Measurements from ENCODE around the gene SLC25A21.

SLC25A21 gene

DNA sequence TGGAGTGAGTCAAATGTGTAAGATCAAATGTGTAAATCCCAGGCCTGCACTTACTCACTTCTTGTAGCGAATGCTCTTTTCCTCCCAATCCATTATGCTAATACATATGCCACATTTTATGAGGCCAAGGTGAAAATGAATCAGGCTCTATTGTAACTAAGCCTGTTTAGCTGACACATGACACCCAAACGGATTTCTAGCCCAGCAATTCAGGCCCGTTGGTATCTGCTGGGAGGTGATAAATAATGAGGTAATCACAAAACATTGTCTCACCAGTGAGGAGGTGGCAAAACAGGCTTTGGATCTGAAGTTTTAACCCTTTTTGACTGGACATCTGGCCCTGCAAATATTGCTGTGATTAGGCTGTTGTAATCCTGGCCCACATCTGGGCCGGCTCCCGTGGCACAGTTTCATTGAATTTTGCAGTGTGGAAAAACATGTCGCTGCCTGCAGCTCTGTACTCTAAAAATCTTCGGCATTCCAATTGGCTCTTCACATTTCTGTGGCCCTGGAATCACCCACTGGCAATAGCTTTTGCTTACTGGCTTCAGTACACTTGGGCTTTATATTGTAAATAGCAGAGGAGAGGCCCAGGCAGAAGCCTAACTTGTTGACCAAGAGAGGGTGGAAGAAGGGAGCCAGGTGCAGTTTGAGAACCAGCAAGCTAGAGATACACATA lies 404.7 kb downstream of the SLC25A21 start:
- no peak for DNase-seq (ENCODE audit: low read depth)
- H3K4me3 ChIP-seq (ENCODE audit: low read depth, low read length): no peak overlapping the region
- TF ChIP-seq, protein P1, sequence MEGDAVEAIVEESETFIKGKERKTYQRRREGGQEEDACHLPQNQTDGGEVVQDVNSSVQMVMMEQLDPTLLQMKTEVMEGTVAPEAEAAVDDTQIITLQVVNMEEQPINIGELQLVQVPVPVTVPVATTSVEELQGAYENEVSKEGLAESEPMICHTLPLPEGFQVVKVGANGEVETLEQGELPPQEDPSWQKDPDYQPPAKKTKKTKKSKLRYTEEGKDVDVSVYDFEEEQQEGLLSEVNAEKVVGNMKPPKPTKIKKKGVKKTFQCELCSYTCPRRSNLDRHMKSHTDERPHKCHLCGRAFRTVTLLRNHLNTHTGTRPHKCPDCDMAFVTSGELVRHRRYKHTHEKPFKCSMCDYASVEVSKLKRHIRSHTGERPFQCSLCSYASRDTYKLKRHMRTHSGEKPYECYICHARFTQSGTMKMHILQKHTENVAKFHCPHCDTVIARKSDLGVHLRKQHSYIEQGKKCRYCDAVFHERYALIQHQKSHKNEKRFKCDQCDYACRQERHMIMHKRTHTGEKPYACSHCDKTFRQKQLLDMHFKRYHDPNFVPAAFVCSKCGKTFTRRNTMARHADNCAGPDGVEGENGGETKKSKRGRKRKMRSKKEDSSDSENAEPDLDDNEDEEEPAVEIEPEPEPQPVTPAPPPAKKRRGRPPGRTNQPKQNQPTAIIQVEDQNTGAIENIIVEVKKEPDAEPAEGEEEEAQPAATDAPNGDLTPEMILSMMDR (IDR thresholded peaks at IDR 0.05; ENCODE audit: low read depth, low read length, missing control alignments): no peak

DNA sequence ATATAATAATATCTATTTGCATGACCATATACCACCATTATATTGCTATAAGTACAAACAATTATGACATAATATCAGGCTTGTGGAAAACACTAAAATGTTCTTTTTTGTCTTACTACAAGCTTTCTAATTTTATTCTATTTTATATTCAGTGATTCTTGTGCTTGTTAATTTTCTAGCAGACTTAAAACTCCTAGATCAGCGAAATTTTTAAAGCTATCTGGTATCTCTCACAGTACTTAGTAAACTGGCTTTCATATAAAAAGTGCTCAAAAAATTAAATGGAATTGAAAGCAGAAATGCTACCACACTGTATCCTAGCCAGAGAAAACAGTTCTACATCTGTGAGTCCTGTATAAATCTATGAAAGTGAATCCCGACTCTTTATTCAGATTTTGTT lies 405.4 kb downstream of the SLC25A21 start:
- TF ChIP-seq, protein P1 (IDR thresholded peaks at IDR 0.05; ENCODE audit: low read depth, low read length, missing control alignments): no peak
- no peak for DNase-seq (ENCODE audit: low read depth)
- H3K4me3 ChIP-seq (ENCODE audit: low read depth, low read length): no peak overlapping the region

DNA sequence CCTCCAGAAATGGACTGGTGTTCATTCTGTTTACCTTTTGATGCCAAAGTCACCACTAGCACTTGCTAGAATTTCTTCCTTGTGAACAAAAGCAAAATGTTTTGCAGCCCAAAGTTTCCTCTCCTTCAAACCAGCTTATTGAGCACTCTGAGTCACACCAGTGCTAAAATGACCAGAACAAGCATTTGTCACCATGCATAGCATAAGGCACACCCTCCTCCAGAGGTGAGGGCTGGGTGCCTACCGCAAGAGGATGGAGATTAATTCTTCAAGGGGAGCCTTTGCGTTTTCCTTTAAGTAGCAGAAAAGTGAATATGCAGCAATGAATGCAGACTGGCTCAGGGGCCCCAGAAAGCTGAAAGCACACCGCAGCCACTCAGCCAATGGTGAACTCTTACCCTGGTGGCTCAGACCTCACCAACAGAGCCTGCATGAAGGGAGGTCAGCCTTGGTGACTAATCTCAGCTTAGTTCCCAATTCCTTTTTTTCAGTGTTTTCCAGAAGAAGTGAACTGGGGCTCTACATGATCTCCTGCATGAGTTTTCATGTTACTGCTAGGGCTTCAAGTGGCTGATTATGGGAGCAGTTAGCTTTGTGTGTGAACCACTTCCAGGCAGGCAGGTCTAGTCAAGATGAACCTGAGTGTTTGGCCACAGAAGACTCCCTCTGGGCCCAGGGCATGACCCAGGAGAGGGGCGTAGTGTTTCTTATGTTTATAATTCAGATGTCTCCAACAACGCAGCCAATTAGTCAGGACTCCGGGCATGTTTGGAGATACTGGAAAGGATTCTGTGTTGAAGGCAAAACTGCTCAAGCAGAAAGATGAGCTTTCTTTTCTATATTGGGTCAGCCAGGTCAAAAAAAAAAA lies 414.4 kb downstream of the SLC25A21 start:
- DNase-seq (ENCODE audit: low read depth): no peak
- no peak overlapping the region for H3K4me3 ChIP-seq (ENCODE audit: low read depth, low read length)
- TF ChIP-seq, protein P1 (IDR thresholded peaks at IDR 0.05; ENCODE audit: low read depth, low read length, missing control alignments): no peak

DNA sequence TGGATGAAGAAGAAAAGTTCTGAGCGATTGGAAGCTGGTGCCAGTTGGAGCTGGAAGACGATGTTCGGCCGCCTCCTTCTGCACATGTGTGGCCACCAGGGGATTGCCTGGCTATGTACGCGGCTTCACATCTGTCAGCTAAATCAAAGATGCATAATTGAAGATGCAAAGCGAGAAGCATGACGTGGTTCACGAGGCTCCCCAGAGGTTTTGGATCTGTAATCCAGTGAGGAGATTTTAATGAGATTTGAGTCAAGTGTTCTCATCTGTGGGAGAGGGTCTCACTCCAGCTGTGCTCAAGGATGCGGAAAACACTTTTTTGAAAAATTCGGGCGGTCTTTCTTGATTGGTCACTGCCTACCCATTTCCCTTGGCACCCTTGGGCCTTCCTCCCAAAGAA lies 416.2 kb downstream of the SLC25A21 start:
- TF ChIP-seq, protein P1 (IDR thresholded peaks at IDR 0.05; ENCODE audit: low read depth, low read length, missing control alignments): no peak
- no peak for DNase-seq (ENCODE audit: low read depth)
- H3K4me3 ChIP-seq (ENCODE audit: low read depth, low read length): no peak overlapping the region

DNA sequence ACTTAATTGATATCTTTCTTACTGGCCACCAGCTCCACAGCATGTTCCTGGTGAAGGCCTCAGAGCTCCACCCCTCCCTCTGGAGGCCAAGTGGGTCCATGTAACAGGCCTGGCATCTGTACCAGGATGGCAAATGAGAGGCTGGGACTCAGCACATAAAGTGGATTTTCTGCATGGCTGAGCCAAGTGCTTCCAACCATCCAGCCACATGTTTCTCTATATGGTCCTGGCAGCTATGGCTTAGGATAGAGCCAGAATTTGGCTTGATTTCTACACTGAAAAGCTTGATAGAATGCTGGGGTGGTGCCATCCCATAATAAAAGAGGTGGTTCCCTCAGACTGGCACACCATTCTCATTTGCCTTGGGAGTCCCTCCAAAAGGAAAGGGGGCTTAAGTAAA lies 416.6 kb downstream of the SLC25A21 start:
- TF ChIP-seq, protein P1 (IDR thresholded peaks at IDR 0.05; ENCODE audit: low read depth, low read length, missing control alignments): no peak
- DNase-seq (ENCODE audit: low read depth): no peak
- H3K4me3 ChIP-seq (ENCODE audit: low read depth, low read length): no peak overlapping the region

DNA sequence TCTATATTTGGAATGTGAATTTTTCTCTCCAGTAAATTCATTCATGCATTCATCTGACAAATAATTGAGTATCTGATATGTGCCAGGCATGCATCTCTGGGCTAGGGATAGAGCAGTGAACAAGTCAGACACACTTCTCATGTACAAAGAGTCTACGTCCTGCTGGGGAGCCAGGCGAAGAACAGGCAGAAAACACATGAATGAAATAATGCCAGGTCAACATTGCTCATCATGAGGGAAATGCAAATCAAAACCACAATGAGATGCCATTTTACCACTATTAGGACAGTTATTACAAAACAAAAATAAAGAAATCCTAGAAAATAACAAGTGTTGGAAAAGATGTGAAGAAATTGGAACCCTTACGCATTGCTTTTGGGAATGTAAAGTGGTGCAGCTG lies 420.5 kb downstream of the SLC25A21 start:
- no peak for DNase-seq (ENCODE audit: low read depth)
- TF ChIP-seq, protein P1 (IDR thresholded peaks at IDR 0.05; ENCODE audit: low read depth, low read length, missing control alignments): no peak
- no peak overlapping the region for H3K4me3 ChIP-seq (ENCODE audit: low read depth, low read length)

Data from GM12864 (cell line).